HT1080 (cell line): Measurements from ENCODE around the gene PRDM12. TPM values are rescaled to one million over a fixed set of nuclear protein-coding genes. Genes with fewer than 3 reads are reported as not detected.

Source experiments
- DNase-seq: peaks from one replicate; pipeline ENCODE4 v3.0.0-alpha.2; 2015; ENCODE audit warnings: low read depth
- polyA plus RNA-seq, 2 experiments: library from polyadenylated mRNA; depleted of rRNA; stranded (reverse); fragments of >200 nt; gene quantifications; 2 replicates each; pipeline ENCODE4 v1.2.3, GENCODE V29; 2015
- total RNA-seq: library from RNA; depleted of rRNA; stranded (reverse); fragments of >200 nt; shearing (Covaris generic); gene quantifications from 2 replicates; pipeline ENCODE4 v1.2.3, GENCODE V29; 2014; rRNA removed

Gene PRDM12
- total RNA-seq = 0.07 and 0.10 TPM in 2 replicates
- 0.33 and 0.36 TPM in 2 replicates for polyA plus RNA-seq (2015; cell fraction: cytosol; rRNA removed)
- 0.06 and 0.10 TPM in 2 replicates for polyA plus RNA-seq (2015; cell fraction: nucleus; rRNA removed)

GRCh38 chr9:130664251-130665028 is at the start of gene PRDM12:
TSS of gene PRDM12 (plus strand) at chr9:130664594. CDS start at chr9:130664654, 60 bp downstream.
- no peak for DNase-seq

GRCh38 chr9:130616451-130616850 is 47.9 kb upstream of the PRDM12 start:
- DNase-seq = no peak

- no peak for DNase-seq
These were observed 40.9 kb upstream of the PRDM12 start for GRCh38 chr9:130623466-130623865.

- no peak for DNase-seq
These were observed 40.2 kb upstream of the PRDM12 start for GRCh38 chr9:130624154-130624553.

- DNase-seq = no peak
These were observed 38.0 kb upstream of the PRDM12 start for GRCh38 chr9:130626249-130626996.

GRCh38 chr9:130627051-130627450 is 37.3 kb upstream of the PRDM12 start:
- DNase-seq = no peak

- DNase-seq = no peak
These were observed 36.2 kb upstream of the PRDM12 start for GRCh38 chr9:130627896-130628792.

GRCh38 chr9:130629443-130630070 is 34.8 kb upstream of the PRDM12 start:
- DNase-seq = no peak

GRCh38 chr9:130630071-130630450 is 34.3 kb upstream of the PRDM12 start:
- DNase-seq = no peak

GRCh38 chr9:130630506-130631330 is 33.7 kb upstream of the PRDM12 start:
- DNase-seq = no peak

GRCh38 chr9:130631331-130632080 is 32.9 kb upstream of the PRDM12 start:
- DNase-seq = no peak

GRCh38 chr9:130632081-130632710 is 32.2 kb upstream of the PRDM12 start:
- no peak for DNase-seq

- no peak for DNase-seq
These were observed 31.6 kb upstream of the PRDM12 start for GRCh38 chr9:130632841-130633240.

- no peak for DNase-seq
These were observed 30.8 kb upstream of the PRDM12 start for GRCh38 chr9:130633336-130634190.

- no peak for DNase-seq
These were observed 30.1 kb upstream of the PRDM12 start for GRCh38 chr9:130634191-130634768.

GRCh38 chr9:130634801-130635200 is 29.6 kb upstream of the PRDM12 start:
- DNase-seq = no peak

- DNase-seq = no peak
These were observed 29.1 kb upstream of the PRDM12 start for GRCh38 chr9:130635306-130635705.
